ENCODE data around the gene THRA.

The THRA gene

GRCh38 chr17:40084477-40084876 is 21.7 kb downstream of the THRA start:
- DNase-seq (ENCODE audit: low read depth) = no peak

GRCh38 chr17:40086150-40087044 is 23.6 kb downstream of the THRA start:
- DNase-seq (ENCODE audit: low read depth) = peak; percentile 56

GRCh38 chr17:40087049-40087794 is 24.5 kb downstream of the THRA start:
- DNase-seq (ENCODE audit: low read depth) = no peak

- no peak for DNase-seq (ENCODE audit: low read depth)
Measured at GRCh38 chr17:40087903-40088718, 25.3 kb downstream of the THRA start.

GRCh38 chr17:40089077-40089895 is 26.5 kb downstream of the THRA start:
- no peak for DNase-seq (ENCODE audit: low read depth)

- DNase-seq (ENCODE audit: low read depth) = no peak
Measured at GRCh38 chr17:40090237-40091119, 27.7 kb downstream of the THRA start.

- DNase-seq (ENCODE audit: low read depth) = no peak
Measured at GRCh38 chr17:40091691-40092397, 29.1 kb downstream of the THRA start.

- no peak for DNase-seq (ENCODE audit: low read depth)
Measured at GRCh38 chr17:40092581-40092980, 29.8 kb downstream of the THRA start.

GRCh38 chr17:40093005-40093579 is 30.3 kb downstream of the THRA start:
- no peak for DNase-seq (ENCODE audit: low read depth)

- no peak for DNase-seq (ENCODE audit: low read depth)
Measured at GRCh38 chr17:40093580-40094201, 30.9 kb downstream of the THRA start.

- no peak for DNase-seq (ENCODE audit: low read depth)
Measured at GRCh38 chr17:40094874-40095273, 32.1 kb downstream of the THRA start.

- no peak for DNase-seq (ENCODE audit: low read depth)
Measured at GRCh38 chr17:40095351-40095943, 32.7 kb downstream of the THRA start.

GRCh38 chr17:40095944-40096791 is 33.4 kb downstream of the THRA start:
- peak; percentile 66 for DNase-seq (ENCODE audit: low read depth)

GRCh38 chr17:40097087-40097486 is 34.3 kb downstream of the THRA start:
- DNase-seq (ENCODE audit: low read depth) = no peak

- DNase-seq (ENCODE audit: low read depth) = no peak
Measured at GRCh38 chr17:40097931-40098845, 35.4 kb downstream of the THRA start.

- peak; percentile 99 for DNase-seq (ENCODE audit: low read depth)
Measured at GRCh38 chr17:40098846-40099618, 36.3 kb downstream of the THRA start.

All from activated T-helper 9 cell treated with anti-CD3 and anti-CD28 coated beads, Interleukin-2, amount 50 U/mL, for 16 hours (primary cell).